Heart left ventricle (tissue), 16 donors: ENCODE results near the gene HS3ST6. TPM values are rescaled to one million over a fixed set of nuclear protein-coding genes. Genes with fewer than 3 reads are reported as not detected.
"Not testable (repeated sequence)": the region's sequence is repeated elsewhere in the genome, so short reads cannot be mapped to it uniquely, and the experiment has no call there.

Experiments used
- ATAC-seq, 4 donors: fragments of 200-7000 bp; cut with Tn5 transposase; one replicate each; pipeline ENCODE4 v1.9.1; 2020 to 2022; ENCODE audit warnings: moderate library complexity in 4 of 4, mild to moderate bottlenecking in 3 of 4, moderate number of reproducible peaks in 1 of 4
- DNase-seq, 5 donors: peaks; one replicate each; pipeline ENCODE4 v3.0.0-alpha.2; 2020
- H3K27ac ChIP-seq, 12 donors: fragments of 200-600 bp; sonication (generic) in 4 of 12; one replicate each; pipeline versions ENCODE4 v1.5.0 to v1.8.0; 2016 to 2022; ENCODE audit warnings: mild to moderate bottlenecking in 2 of 12
- H3K27me3 ChIP-seq, 9 donors: fragments of 200-600 bp; sonication (generic) in 2 of 9; one replicate each; pipeline versions ENCODE4 v1.5.1 to v1.8.0; 2016 to 2022; ENCODE audit warnings: mild to moderate bottlenecking in 3 of 9
- H3K36me3 ChIP-seq, 9 donors: fragments of 200-600 bp; sonication (generic) in 2 of 9; one replicate each; pipeline versions ENCODE4 v1.5.0 to v1.8.0; 2018 to 2022; ENCODE audit warnings: mild to moderate bottlenecking in 2 of 9
- H3K4me1 ChIP-seq, 12 donors: fragments of 200-600 bp; sonication (generic) in 4 of 12; one replicate each; pipeline versions ENCODE4 v1.5.0 to v1.8.0; 2016 to 2022; ENCODE audit warnings: mild to moderate bottlenecking in 3 of 12
- H3K4me3 ChIP-seq, 12 donors: fragments of 200-600 bp; sonication (generic) in 4 of 12; one replicate each; pipeline versions ENCODE4 v1.5.0 to v1.8.0; 2017 to 2022; ENCODE audit warnings: mild to moderate bottlenecking in 9 of 12, moderate library complexity in 4 of 12
- H3K9me3 ChIP-seq, 12 donors: fragments of 200-600 bp; sonication (generic) in 4 of 12; one replicate each; pipeline versions ENCODE4 v1.5.0 to v1.8.0; 2016 to 2022; ENCODE audit warnings: mild to moderate bottlenecking in 1 of 12
- POLR2A ChIP-seq, 2 donors: fragments of 450-650 bp; IDR thresholded peaks; one replicate each; pipeline ENCODE4 v1.6.1; 2017; ENCODE audit warnings: antibody characterized with exemption in 2 of 2, mild to moderate bottlenecking in 2 of 2, moderate library complexity in 2 of 2
- WGBS, 4 donors: extraction: QIAGEN DNeasy Blood & Tissue Kit in 2 of 4; methylation state at CpG; one replicate each; pipeline versions ENCODE4 v1.1.5 to v1.1.7; 2013 to 2018; 5-methylcytosine and 5-hydroxymethylcytosine counted together
- intact Hi-C, 10 donors: fragments of 100-400 bp; cut with DNase I; formaldehyde crosslinking; loops; one replicate each; pipeline versions ENCODE4 v1.11.1 to v1.14.2; 2022
- polyA plus RNA-seq, 2 donors: library from polyadenylated mRNA; stranded (reverse); fragments of 200-250 nt; gene quantifications; one replicate each; pipeline ENCODE4 v1.2.3, GENCODE V29; 2013
- total RNA-seq, 9 donors: library from RNA; depleted of rRNA in 2 of 9; stranded (reverse); fragments of >200 nt in 2 of 9; fragmentation: NEBNext Ultra II Directional in 3 of 9; extraction: Animal tissue kit (Norgen Biotek cat#: 25700) in 3 of 9; gene quantifications; one replicate each; pipeline versions ENCODE4 v1.1.0 to v1.2.4, GENCODE V29; 2016 to 2023
- TF ChIP-seq, protein P1 (sequence below), 12 donors: fragments of 200-600 bp; sonication (generic) in 4 of 12; IDR thresholded peaks; one replicate each; pipeline versions ENCODE4 v1.5.0 to v1.8.0; 2018 to 2022; ENCODE audit warnings: antibody characterized with exemption in 12 of 12, mild to moderate bottlenecking in 5 of 12
- donor health status: ischemic (EF 13 %, LVEDD 7.1; RV severe dilation, severe dysfunction).
- donor health status: healthy with polysubstance abuse.
- donor health status: DM: no; HTN: yes; CAD: no.
- donor health status: DM: no; HTN: no; CAD: no.
- donor health status: ischemic (EF 25% LVEDD 6.9; RV normal size, moderate dysfunction).
- donor health status: ischemic (EF 25% LVEDD 5.7; RV mildly dilated, moderate dysfunction).
- donor health status: healthy.
- donor health status: DM: yes; HTN: yes; CAD: no.
- donor health status: ischemic (EF 35%, LVEDD 5.7; RV mildly dilated, moderate dysfunction).
- donor health status: nonischemic (EF 11% LVEDD 7.7; RV severe dilation, severe dysfunction).
- donor health status: DM: yes; HTN: yes; CAD: no.
- donor health status: PGD.
- donor health status: ischemic (EF 29% LVEDD 5.4; RV normal size, mild dysfunction).
- donor health status: nonischemic (EF 23%, LVEDD 6.1; RV moderate dilation, normal function).

The HS3ST6 gene
- total and polyA plus RNA-seq, 11 donors = not detected

DNA sequence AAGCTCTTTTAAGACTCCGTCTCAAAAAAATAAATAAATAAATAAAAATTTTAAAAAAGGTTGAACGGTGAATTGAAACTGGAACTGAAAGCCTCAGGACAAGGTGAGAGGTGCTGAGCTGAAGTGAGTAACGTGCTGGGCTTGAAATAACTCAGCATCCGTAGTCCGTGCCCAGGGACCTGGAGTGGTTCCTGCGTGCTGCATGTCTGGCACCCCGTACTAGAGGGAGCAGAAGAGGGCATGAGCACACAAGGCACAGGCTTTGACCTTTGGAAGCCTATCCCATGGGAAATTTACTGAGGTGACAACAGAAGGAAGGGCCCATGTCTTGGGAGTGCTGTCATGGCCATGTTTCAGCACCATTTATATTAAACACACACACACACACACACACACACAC is 41.7 kb downstream of the HS3ST6 start:
- no peaks in the 10 kb centered on the region for H3K9me3 ChIP-seq
- ATAC-seq (no peak), DNase-seq (no peak)
- no peak for TF ChIP-seq POLR2A (IDR thresholded peaks at IDR 0.05)
- TF ChIP-seq, protein P1, sequence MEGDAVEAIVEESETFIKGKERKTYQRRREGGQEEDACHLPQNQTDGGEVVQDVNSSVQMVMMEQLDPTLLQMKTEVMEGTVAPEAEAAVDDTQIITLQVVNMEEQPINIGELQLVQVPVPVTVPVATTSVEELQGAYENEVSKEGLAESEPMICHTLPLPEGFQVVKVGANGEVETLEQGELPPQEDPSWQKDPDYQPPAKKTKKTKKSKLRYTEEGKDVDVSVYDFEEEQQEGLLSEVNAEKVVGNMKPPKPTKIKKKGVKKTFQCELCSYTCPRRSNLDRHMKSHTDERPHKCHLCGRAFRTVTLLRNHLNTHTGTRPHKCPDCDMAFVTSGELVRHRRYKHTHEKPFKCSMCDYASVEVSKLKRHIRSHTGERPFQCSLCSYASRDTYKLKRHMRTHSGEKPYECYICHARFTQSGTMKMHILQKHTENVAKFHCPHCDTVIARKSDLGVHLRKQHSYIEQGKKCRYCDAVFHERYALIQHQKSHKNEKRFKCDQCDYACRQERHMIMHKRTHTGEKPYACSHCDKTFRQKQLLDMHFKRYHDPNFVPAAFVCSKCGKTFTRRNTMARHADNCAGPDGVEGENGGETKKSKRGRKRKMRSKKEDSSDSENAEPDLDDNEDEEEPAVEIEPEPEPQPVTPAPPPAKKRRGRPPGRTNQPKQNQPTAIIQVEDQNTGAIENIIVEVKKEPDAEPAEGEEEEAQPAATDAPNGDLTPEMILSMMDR (IDR thresholded peaks at IDR 0.05) = no peak
- H3K4me1 ChIP-seq = peaks cover 0 to 9% (median 0%) of the 10 kb centered on the region in 12 donors
- no peaks in the 10 kb centered on the region for H3K36me3 ChIP-seq
- H3K4me3 ChIP-seq = no peak overlapping the region
- 71 to 77% (median 74%) methylated on average over 7 of the region's 7 CpGs for WGBS, 4 donors
- peaks cover 9 to 78% (median 26%) of the 10 kb centered on the region in 9 donors for H3K27me3 ChIP-seq
- no peak overlapping the region for H3K27ac ChIP-seq
- intact Hi-C loops = loop anchor here in 1 of 10 donors (5.0 kb wide), 1 partner anchor 36 kb away; no protein-coding TSS in a partner anchor

DNA sequence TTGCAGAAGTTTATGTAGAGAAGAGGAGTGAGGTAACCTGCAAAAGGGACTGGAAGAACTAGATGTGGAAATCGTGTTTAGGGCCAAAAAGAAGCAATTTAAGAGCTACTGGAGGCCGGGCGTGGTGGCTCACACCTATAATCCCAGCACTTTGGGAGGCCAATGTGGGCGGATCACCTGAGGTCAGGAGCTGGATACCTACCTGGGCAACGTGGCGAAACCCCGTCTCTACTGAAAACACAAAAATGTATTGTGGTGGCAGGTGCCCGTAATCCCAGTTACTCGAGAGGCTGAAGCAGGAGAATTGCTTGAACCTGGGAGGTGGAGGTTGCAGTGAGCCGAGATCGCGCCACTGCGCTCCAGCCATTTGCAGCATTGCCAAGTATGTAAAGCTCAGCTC is 42.1 kb downstream of the HS3ST6 start:
- 86 to 92% (median 89%) methylated on average over 13 of the region's 13 CpGs for WGBS, 4 donors
- not testable (repeated sequence) for H3K36me3 ChIP-seq, H3K4me3 ChIP-seq, DNase-seq, H3K9me3 ChIP-seq, H3K4me1 ChIP-seq, H3K27ac ChIP-seq, ATAC-seq
- intact Hi-C loops = loop anchor here in 1 of 10 donors (5.0 kb wide), 1 partner anchor 36 kb away; no protein-coding TSS in a partner anchor
- H3K27me3 ChIP-seq = peaks cover 9 to 74% (median 26%) of the 10 kb centered on the region in 9 donors

DNA sequence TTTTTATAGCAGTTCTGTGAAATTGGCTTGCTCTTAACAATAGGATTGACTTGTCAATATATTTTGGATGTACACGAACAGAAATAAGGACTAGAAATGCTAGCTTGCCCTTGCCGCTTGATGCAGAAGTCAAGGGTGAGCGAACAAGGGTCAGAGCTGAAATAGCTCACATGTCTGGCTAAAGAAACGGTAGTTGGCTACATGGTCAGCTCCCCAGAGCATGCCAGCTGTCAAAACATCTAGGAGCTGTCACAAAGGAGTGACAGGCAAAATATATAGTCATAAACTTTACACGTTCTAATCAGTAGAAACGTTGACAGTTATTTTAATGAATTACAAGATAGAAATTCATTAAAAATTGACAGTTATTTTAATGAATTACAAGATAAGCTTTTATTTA is 43.4 kb downstream of the HS3ST6 start:
- Histone ChIP-seq H3K36me3 (no peaks in the 10 kb centered on the region), H3K9me3 (no peaks in the 10 kb centered on the region), H3K4me1 (peaks cover 0 to 9% (median 0%) of the 10 kb centered on the region in 12 donors), H3K27ac (no peak overlapping the region), H3K27me3 (peaks cover 9 to 63% (median 26%) of the 10 kb centered on the region in 9 donors), H3K4me3 (no peak overlapping the region)
- TF ChIP-seq, protein P1 (IDR thresholded peaks at IDR 0.05) = no peak
- TF ChIP-seq POLR2A (IDR thresholded peaks at IDR 0.05) = no peak
- 46 to 52% (median 50%) methylated on average over 6 of the region's 6 CpGs for WGBS, 4 donors
- DNase-seq (no peak), ATAC-seq (no peak)
- intact Hi-C loops = loop anchor here in 2 of 10 donors (5.0 kb wide), 2 partner anchors 37 to 42 kb away; partner anchors contain the start of gene HS3ST6 (in 1 of the 2)

DNA sequence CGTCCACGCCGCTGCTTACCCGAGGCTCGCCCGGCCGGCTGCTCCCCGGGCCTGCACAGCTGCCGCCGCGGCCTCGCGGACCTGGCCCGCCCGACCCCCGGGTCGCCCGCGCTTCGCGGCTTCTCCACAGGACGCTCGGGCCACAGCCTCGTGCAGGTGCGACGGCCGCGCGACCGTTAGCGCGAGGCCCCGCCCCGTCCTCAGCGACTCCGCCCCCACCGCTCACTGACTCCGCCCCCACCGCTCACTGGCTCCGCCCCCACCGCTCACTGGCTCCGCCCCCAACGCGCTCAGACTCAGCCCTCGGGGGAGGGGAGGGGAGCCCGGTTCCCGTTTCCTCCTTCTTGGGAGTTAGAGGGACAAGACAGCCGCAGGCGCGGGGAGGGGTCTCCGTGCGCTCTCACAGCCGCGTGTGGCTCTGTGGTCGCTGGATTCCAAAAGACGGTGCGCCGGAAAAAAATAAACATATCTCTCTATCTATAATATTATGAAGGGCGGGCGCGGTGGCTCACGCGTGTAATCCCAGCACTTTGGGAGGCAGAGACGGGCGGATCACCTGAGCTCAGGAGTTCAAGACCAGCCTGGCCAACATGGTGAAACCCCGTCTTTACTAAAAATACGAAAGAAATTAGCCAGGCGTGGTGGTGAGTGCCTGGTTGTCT is 46.1 kb downstream of the HS3ST6 start, which contains the start of gene MEIOB:
Gene MEIOB, minus strand, starts transcription at position 191 of the 662 bp plus-strand sequence. CDS start 3,989 bp downstream, outside the sequence.
- Histone ChIP-seq H3K4me3 (peak within 1 kb of the TSS in 3 of 12 donors; percentile 5 to 33 (median 32)), H3K36me3 (no peaks in the 10 kb centered on the region), H3K27ac (no peak within 1 kb of the TSS), H3K27me3 (peaks cover 8 to 58% (median 21%) of the 10 kb centered on the region in 9 donors), H3K9me3 (no peaks in the 10 kb centered on the region), H3K4me1 (peaks cover 0 to 9% (median 0%) of the 10 kb centered on the region in 12 donors)
- TF ChIP-seq POLR2A (IDR thresholded peaks at IDR 0.05) = no peak
- TF ChIP-seq, protein P1 (IDR thresholded peaks at IDR 0.05) = no peak
- peak in 2 of 4 donors; percentile 44 to 60 for ATAC-seq
- WGBS, 4 donors = 2 to 9% (median 6%) methylated on average over 32 to 68 of the region's 68 CpGs
- no peak for DNase-seq
- intact Hi-C loops = loop anchor here in 1 of 10 donors (5.0 kb wide), 1 partner anchor 45 kb away; the partner anchor contains the start of gene HS3ST6
